Right forelimb (tissue), 1 donor: ENCODE data around the gene XYLT1.
"Not testable (repeated sequence)": the region's sequence is repeated elsewhere in the genome, so short reads cannot be mapped to it uniquely, and the experiment has no call there.

ENCODE experiments used
- DNase-seq: peaks from one replicate; pipeline ENCODE4 v3.0.0-alpha.2; 2018

Gene XYLT1

GRCh38 chr16:17328932-17329331 lies 141.8 kb downstream of the XYLT1 start:
- DNase-seq, result no peak

DNA sequence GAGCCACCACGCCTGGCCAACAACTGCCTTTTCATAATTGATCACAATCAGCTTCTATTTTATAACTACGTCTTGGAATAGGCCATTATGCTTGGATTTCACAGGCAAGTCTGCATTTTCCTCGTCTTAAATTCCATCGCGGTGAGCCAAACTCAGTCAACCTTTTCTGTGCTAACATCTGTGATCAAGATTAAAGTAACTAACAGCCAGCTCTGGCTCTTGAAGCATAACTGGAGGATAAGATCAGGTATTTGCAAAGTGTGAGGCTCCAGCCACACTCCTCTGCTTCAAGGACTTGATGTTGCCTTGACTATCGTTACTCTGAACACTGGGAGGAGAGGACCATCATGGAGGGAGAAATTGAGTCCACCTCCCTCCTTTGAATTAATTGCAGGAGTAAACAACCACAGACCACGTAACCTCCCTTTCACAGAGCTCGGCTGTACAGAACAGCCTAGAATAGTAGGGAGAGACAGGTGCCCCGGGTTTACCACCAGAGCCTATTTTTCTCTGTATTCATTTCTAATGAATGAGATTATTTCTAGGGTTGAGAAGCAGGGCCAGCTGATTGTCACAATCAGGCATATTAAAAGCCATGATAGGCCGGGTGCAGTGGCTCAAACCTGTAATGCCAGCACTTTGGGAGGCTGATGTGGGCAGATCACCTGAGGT lies 143.0 kb downstream of the XYLT1 start:
- DNase-seq, result no peak

DNA sequence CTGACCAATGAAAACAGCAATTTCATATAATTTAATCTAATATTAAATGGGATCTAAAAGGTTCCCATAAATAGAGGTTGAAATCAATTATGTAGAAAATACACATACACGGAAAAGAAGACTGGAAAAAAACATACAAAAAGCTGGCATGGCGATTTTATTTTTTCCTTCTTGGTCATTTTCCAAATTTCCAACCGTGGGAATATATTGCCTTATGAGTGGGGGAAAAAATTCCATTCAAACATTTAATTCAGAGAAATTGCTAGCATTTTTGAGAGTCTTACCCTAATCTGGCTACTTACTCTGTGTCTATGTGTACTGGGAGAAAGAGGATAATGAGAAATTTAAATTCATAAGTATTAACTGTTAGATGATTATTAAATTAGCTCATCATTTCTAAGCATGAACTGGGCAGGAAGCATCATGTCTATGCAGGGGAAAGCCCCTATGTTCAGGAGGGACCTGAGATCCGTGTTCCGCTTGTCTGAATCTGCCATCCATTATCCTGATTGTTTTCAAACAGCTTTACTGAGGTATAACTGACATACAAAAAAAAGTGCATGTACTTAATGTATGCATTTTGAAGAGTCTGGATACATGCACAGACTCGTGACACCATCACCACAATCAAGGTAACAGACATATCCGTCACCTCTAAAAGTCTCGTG lies 145.2 kb downstream of the XYLT1 start:
- DNase-seq, result no peak

DNA sequence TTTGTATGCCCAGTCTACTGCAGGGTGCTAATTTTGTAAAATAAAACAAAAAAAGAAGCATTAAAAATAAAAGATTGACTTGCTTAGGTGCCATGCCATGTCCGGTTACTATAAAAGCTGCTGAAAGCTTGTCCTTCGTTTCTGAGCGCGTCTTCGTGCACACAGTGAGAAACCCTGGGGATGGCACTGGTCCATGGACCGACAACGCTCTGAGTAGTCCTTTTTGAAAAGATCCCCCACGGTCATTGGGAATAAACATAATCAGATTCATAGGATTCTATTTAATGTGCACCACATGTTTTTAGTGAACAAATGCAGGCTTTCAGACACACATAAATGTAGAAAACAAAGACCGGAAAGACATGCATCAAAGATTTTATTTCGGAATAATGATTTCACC lies 146.3 kb downstream of the XYLT1 start:
- no peak for DNase-seq

- no peak for DNase-seq
Measured at GRCh38 chr16:17323171-17323570, 147.6 kb downstream of the XYLT1 start.

GRCh38 chr16:17321824-17322223 lies 148.9 kb downstream of the XYLT1 start:
- no peak for DNase-seq

DNA sequence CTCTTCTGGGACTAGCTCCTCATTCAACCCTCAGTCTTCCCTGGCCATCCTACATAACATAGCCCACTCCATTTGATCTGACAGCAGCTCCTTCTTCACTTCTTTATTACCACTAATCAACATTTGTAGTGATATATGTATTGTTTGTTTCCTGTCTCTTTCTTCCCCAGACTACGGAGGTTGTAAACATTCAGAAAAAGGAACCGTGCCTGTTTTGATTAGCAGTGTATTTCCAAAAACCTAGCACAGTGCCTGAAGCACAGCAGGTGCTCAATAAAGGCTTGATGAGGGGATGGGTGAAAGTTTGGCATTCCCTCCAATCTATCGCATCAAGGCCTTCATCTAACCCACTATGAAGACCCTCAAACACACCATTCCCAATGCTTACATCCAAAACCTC lies 150.8 kb downstream of the XYLT1 start:
- no peak for DNase-seq

GRCh38 chr16:17318238-17318637 lies 152.5 kb downstream of the XYLT1 start:
- DNase-seq, result no peak

DNA sequence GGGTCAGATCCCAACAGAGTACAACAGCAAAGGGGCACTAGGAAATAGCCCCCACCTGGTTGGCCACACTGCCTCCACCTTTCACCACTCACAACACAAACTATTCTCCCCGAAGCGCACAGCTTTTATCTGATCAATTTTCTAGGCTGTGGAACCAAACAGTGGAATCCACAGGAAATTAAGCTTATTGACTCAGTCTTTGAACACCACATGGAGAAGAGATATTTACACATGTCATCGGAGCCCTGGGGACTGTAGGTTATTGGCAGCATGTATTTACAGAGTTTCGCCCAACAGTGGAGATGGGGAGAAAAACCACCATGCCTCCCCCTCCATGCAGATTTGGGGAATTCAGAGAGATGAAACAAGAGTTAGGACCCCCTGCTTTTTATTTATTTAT lies 154.8 kb downstream of the XYLT1 start:
- DNase-seq, result no peak

- DNase-seq, result no peak
Measured at GRCh38 chr16:17313793-17314547, 156.8 kb downstream of the XYLT1 start.

DNA sequence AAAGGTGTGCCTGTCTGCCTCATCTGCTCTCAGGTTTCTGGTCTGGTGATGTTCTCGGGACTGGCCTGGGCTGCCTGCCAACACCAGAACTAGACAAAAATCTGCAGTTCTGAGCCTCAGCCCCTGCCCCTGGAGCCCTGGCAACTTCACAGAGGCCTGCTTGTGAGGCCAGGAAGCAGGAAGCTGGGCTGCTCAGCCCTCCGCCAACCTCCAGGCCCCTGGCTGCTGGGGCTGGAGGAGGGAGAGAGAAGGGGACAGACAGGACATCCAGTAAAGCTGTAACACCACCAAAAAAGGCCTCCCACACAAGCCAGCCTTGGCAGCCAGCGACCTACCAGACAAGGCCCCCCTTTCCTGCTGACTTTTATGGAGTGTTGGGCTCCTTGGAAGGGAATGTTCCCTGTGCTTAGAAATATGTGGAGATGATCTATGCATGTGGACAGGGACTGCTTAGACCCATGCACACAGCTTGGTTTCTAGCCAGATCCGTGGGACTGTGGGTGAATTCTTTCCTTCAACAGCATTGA lies 157.6 kb downstream of the XYLT1 start:
- DNase-seq, result peak; percentile 84

GRCh38 chr16:17312094-17312710 lies 158.6 kb downstream of the XYLT1 start:
- DNase-seq, result no peak

- DNase-seq, result no peak
Measured at GRCh38 chr16:17311333-17312093, 159.2 kb downstream of the XYLT1 start.

GRCh38 chr16:17309510-17309909 lies 161.2 kb downstream of the XYLT1 start:
- DNase-seq, result no peak

- no peak for DNase-seq
Measured at GRCh38 chr16:17308186-17308585, 162.6 kb downstream of the XYLT1 start.

GRCh38 chr16:17307504-17307903 lies 163.3 kb downstream of the XYLT1 start:
- DNase-seq, result no peak

GRCh38 chr16:17306745-17307144 lies 164.0 kb downstream of the XYLT1 start:
- DNase-seq, result no peak

DNA sequence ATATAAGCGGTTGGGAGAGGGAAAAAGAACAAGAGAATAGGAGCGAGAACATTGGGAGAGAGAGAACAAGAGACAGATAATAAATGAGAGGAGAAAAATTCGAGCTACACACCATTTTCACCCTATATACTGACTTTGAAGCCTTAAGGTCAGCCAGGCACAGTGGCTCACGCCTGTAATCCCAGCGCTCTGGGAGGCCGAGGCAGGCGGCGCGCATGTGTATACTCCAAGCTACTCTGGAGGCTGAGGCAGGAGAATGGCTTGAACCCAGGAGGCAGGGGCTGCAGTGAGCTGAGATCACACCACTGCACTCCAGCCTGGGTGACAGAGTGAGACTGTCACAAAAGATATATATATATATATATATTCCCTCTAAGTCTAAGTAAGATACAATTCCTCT lies 164.5 kb downstream of the XYLT1 start:
- DNase-seq, result not testable (repeated sequence)

DNA sequence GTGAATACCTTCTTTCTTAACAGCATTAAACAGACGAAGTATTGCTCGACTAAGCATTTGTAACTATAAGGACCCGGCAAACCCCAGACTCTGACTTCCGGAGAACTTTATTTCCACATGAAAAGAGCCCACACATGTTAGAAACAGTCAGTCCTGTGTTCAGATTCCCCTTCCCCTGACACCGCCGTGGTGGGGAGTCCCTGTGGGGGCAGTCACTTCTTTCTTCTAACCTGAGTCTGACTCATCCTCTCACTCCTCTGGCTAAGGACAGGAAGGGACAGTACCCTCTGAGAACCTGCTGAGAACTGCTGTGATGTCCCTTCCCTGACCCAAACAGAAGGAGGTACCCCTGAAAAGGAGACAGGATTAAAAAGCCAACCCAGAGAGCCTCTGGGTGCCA lies 165.1 kb downstream of the XYLT1 start:
- no peak for DNase-seq

GRCh38 chr16:17304491-17305119 lies 166.2 kb downstream of the XYLT1 start:
- no peak for DNase-seq

- no peak for DNase-seq
Measured at GRCh38 chr16:17304106-17304490, 166.7 kb downstream of the XYLT1 start.

GRCh38 chr16:17303101-17303500 lies 167.7 kb downstream of the XYLT1 start:
- no peak for DNase-seq
